IMR-90 (cell line): ENCODE measurements around the gene PLXNA1. TPM values are rescaled to one million over a fixed set of nuclear protein-coding genes. Genes with fewer than 3 reads are reported as not detected.

Experiments used
- ATAC-seq: fragments of 200-7000 bp; cut with Tn5 transposase; 2 replicates; pipeline ENCODE4 v1.9.1; 2020; ENCODE audit warnings: low read depth, mild to moderate bottlenecking, moderate library complexity
- BruUV-seq: library from RNA; stranded (reverse); fragments of 400-500 nt; replicated peaks from 2 replicates; lab custom pipeline; 2021; lab: Mats Ljungman, UMichigan
- CTCF ChIA-PET: fragments of 300-600 bp; formaldehyde crosslinking; extraction: SDS; loops from one replicate; lab custom pipeline; 2021; ENCODE audit warnings: antibody characterized with exemption; lab: Yijun Ruan, JAX
- POLR2A ChIA-PET: fragments of 300-600 bp; sonication (Branson Sonifier 250); formaldehyde crosslinking; loops from one replicate; lab custom pipeline; 2022; ENCODE audit warnings: antibody characterized with exemption; ENCODE audit not compliant: unreplicated experiment; lab: Charles Lee
- DNase-seq: peaks from one replicate; pipeline ENCODE4 v3.0.0; 2013
- H2AFZ ChIP-seq: replicated peaks from 2 replicates; pipeline ENCODE3; 2013; ENCODE audit warnings: low read length, mild to moderate bottlenecking; ENCODE audit not compliant: poor library complexity
- H2AK5ac ChIP-seq: 2 replicates; pipeline ENCODE4 v1.6.1; 2013; ENCODE audit warnings: low read depth, low read length, inconsistent platforms
- H2AK9ac ChIP-seq: replicated peaks from 2 replicates; pipeline ENCODE3; 2013; ENCODE audit warnings: mild to moderate bottlenecking, low read depth, low read length, moderate library complexity; ENCODE audit not compliant: poor library complexity
- H2BK120ac ChIP-seq: 2 replicates; pipeline ENCODE4 v1.6.1; 2013; ENCODE audit warnings: low read depth, low read length, inconsistent platforms
- H2BK15ac ChIP-seq: 3 replicates; pipeline ENCODE4 v1.6.1; 2013; ENCODE audit warnings: low read depth, low read length, inconsistent platforms
- H2BK20ac ChIP-seq: 2 replicates; pipeline ENCODE4 v1.6.1; 2013; ENCODE audit warnings: low read depth, mild to moderate bottlenecking, inconsistent platforms, low read length, moderate library complexity
- H2BK5ac ChIP-seq: 2 replicates; pipeline ENCODE4 v1.6.1; 2013; ENCODE audit warnings: mild to moderate bottlenecking, low read depth, low read length, inconsistent platforms; ENCODE audit not compliant: poor library complexity, severe bottlenecking
- H3K14ac ChIP-seq: replicated peaks from 2 replicates; pipeline ENCODE4 v1.6.1; 2013; ENCODE audit warnings: low read depth, low read length, inconsistent platforms
- H3K18ac ChIP-seq: 2 replicates; pipeline ENCODE4 v1.6.1; 2013; ENCODE audit warnings: low read depth, low read length, control low read depth
- H3K23ac ChIP-seq: 2 replicates; pipeline ENCODE4 v1.6.1; 2013; ENCODE audit warnings: low read depth, low read length, inconsistent platforms
- H3K27ac ChIP-seq: 2 replicates; pipeline ENCODE4 v1.5.1; 2013; ENCODE audit warnings: mild to moderate bottlenecking, control low read depth, low read length; ENCODE audit not compliant: insufficient read depth
- H3K27me3 ChIP-seq: 2 replicates; pipeline ENCODE4 v1.6.1; 2013; ENCODE audit warnings: low read length; ENCODE audit not compliant: control insufficient read depth, insufficient read depth
- H3K36me3 ChIP-seq: 2 replicates; pipeline ENCODE4 v1.6.1; 2013; ENCODE audit warnings: low read length, mixed read lengths; ENCODE audit not compliant: control insufficient read depth, insufficient read depth
- H3K4ac ChIP-seq: 2 replicates; pipeline ENCODE4 v1.6.1; 2013; ENCODE audit warnings: low read depth, low read length, inconsistent platforms
- H3K4me1 ChIP-seq: 2 replicates; pipeline ENCODE4 v1.6.1; 2013; ENCODE audit warnings: low read length, mixed read lengths; ENCODE audit not compliant: control insufficient read depth, insufficient read depth
- H3K4me2 ChIP-seq: 2 replicates; pipeline ENCODE4 v1.6.1; 2013; ENCODE audit warnings: low read depth, mild to moderate bottlenecking, control low read depth, low read length, moderate library complexity
- H3K4me3 ChIP-seq: 2 replicates; pipeline ENCODE4 v1.5.1; 2013; ENCODE audit warnings: low read depth, mild to moderate bottlenecking, control low read depth, low read length, moderate library complexity; ENCODE audit not compliant: insufficient read depth
- H3K56ac ChIP-seq: 2 replicates; pipeline ENCODE4 v1.6.1; 2013; ENCODE audit warnings: low read length, inconsistent platforms; ENCODE audit not compliant: insufficient read depth; ENCODE audit errors: extremely low read depth
- H3K79me1 ChIP-seq, 2 experiments: 2 replicates each; pipeline ENCODE4 v1.6.1; 2013; ENCODE audit warnings: low read length in 2 of 2, inconsistent platforms in 1 of 2, low read depth in 1 of 2
- H3K9ac ChIP-seq: 2 replicates; pipeline ENCODE4 v1.6.1; 2013; ENCODE audit warnings: low read depth, low read length, control low read depth
- H3K9me1 ChIP-seq: 2 replicates; pipeline ENCODE4 v1.6.1; 2013; ENCODE audit warnings: low read length, inconsistent platforms; ENCODE audit not compliant: insufficient read depth
- H3K9me3 ChIP-seq: 2 replicates; pipeline ENCODE4 v1.6.1; 2013; ENCODE audit warnings: low read length; ENCODE audit not compliant: control insufficient read depth, insufficient read depth
- H4K20me1 ChIP-seq: 2 replicates; pipeline ENCODE4 v1.6.1; 2013; ENCODE audit warnings: low read length, inconsistent platforms; ENCODE audit not compliant: insufficient read depth
- H4K5ac ChIP-seq: 2 replicates; pipeline ENCODE4 v1.6.1; 2013; ENCODE audit warnings: mild to moderate bottlenecking, low read depth, low read length, control low read depth
- H4K8ac ChIP-seq, 2 experiments: 2 replicates each; pipeline ENCODE4 v1.6.1; 2013; ENCODE audit warnings: low read depth in 2 of 2, low read length in 2 of 2, control low read depth in 1 of 2, inconsistent platforms in 1 of 2
- H4K91ac ChIP-seq: 2 replicates; pipeline ENCODE4 v1.6.1; 2013; ENCODE audit warnings: low read depth, low read length, inconsistent platforms; ENCODE audit not compliant: insufficient read depth
- BHLHE40 ChIP-seq: fragments of 150-350 bp; IDR thresholded peaks from 2 replicates; pipeline ENCODE4 v1.6.1; 2016; ENCODE audit warnings: mild to moderate bottlenecking, low read depth, low read length
- CEBPB ChIP-seq: IDR thresholded peaks from 2 replicates; pipeline ENCODE4 v1.6.1; 2012; ENCODE audit warnings: low read depth, low read length, improper control_type of control experiment
- CHD1 ChIP-seq: IDR thresholded peaks from 2 replicates; pipeline ENCODE4 v1.6.1; 2012; ENCODE audit warnings: low read depth, low read length, improper control_type of control experiment
- CTCF ChIP-seq: conservative IDR thresholded peaks from 2 replicates; pipeline ENCODE4 v1.5.1; 2012; ENCODE audit warnings: mild to moderate bottlenecking, low read depth, low read length, improper control_type of control experiment
- ELK1 ChIP-seq: fragments of 150-350 bp; IDR thresholded peaks from 2 replicates; pipeline ENCODE4 v1.6.1; 2016; ENCODE audit warnings: low read depth, mild to moderate bottlenecking, low read length, moderate library complexity, borderline replicate concordance
- FOS ChIP-seq: fragments of 150-350 bp; IDR thresholded peaks from 2 replicates; pipeline ENCODE4 v1.6.1; 2016; ENCODE audit warnings: low read depth, low read length
- MAFK ChIP-seq: IDR thresholded peaks from 2 replicates; pipeline ENCODE4 v1.6.1; 2012; ENCODE audit warnings: low read depth, low read length, improper control_type of control experiment
- MAZ ChIP-seq: IDR thresholded peaks from 2 replicates; pipeline ENCODE4 v1.6.1; 2012; ENCODE audit warnings: low read depth, mild to moderate bottlenecking, low read length, improper control_type of control experiment, moderate library complexity, borderline replicate concordance
- MXI1 ChIP-seq: IDR thresholded peaks from 2 replicates; pipeline ENCODE4 v1.6.1; 2012; ENCODE audit warnings: low read depth, mild to moderate bottlenecking, low read length, moderate library complexity, borderline replicate concordance
- NFE2L2 ChIP-seq: fragments of 150-350 bp; IDR thresholded peaks from 2 replicates; pipeline ENCODE4 v1.6.1; 2016; ENCODE audit warnings: low read depth, mild to moderate bottlenecking, low read length
- POLR2A ChIP-seq: IDR thresholded peaks from 2 replicates; pipeline ENCODE4 v1.6.1; 2012; ENCODE audit warnings: mild to moderate bottlenecking, low read depth, low read length
- RAD21 ChIP-seq: IDR thresholded peaks from 2 replicates; pipeline ENCODE4 v1.6.1; 2012; ENCODE audit warnings: low read length, improper control_type of control experiment
- RCOR1 ChIP-seq: IDR thresholded peaks from 2 replicates; pipeline ENCODE4 v1.6.1; 2012; ENCODE audit warnings: mild to moderate bottlenecking, low read length, improper control_type of control experiment; ENCODE audit not compliant: insufficient replicate concordance
- RFX5 ChIP-seq: IDR thresholded peaks from 2 replicates; pipeline ENCODE4 v1.8.0; 2012; ENCODE audit warnings: low read depth, mild to moderate bottlenecking, low read length, moderate library complexity
- SMC3 ChIP-seq: fragments of 150-350 bp; IDR thresholded peaks from 2 replicates; pipeline ENCODE4 v1.6.1; 2016; ENCODE audit warnings: low read depth, mild to moderate bottlenecking, antibody characterized with exemption, low read length, moderate library complexity
- WGBS, 2 experiments: methylation state at CpG; one replicate each; pipeline versions ENCODE4 v1.1.5 to v1.1.7; 2013; ENCODE audit warnings: missing lambda C conversion rate in 2 of 2; ENCODE audit not compliant: insufficient read length in 1 of 2; ENCODE audit errors: extremely low coverage in 2 of 2; 5-methylcytosine and 5-hydroxymethylcytosine counted together
- dilution Hi-C: fragments of 300-500 bp; cut with HindIII; formaldehyde crosslinking; loops from one replicate; pipeline ENCODE4 v1.14.3; 2018; ENCODE audit warnings: low sequenced_read_pairs; ENCODE audit not compliant: unreplicated experiment
- in situ Hi-C: fragments of 300-500 bp; cut with MboI; formaldehyde crosslinking; loops from 3 replicates; pipeline ENCODE4 v1.14.3; 2019; ENCODE audit warnings: low sequenced_read_pairs, inconsistent platforms, mixed read lengths
- intact Hi-C: fragments of 100-400 bp; cut with micrococcal nuclease; formaldehyde crosslinking; loops from 2 replicates; pipeline ENCODE4 v1.10.0; 2022
- polyA plus RNA-seq, 3 experiments: library from polyadenylated mRNA; depleted of rRNA; stranded (reverse); fragments of >200 nt; gene quantifications; 2 replicates each; pipeline ENCODE4 v1.2.3, GENCODE V29; 2012; ENCODE audit warnings: low replicate concordance in 1 of 3
- total RNA-seq: library from RNA; depleted of rRNA; stranded (reverse); fragments of >200 nt; gene quantifications from 2 replicates; pipeline ENCODE4 v1.2.3, GENCODE V29; 2012
- TF ChIP-seq, protein P1 (sequence below): fragments of 150-350 bp; IDR thresholded peaks from 2 replicates; pipeline ENCODE4 v1.6.1; 2017; ENCODE audit warnings: mild to moderate bottlenecking, antibody characterized with exemption, low read length, low read depth

The PLXNA1 gene
- total and polyA plus RNA-seq, 2 of the 4 experiments (the other 2 are of a cell fraction) = 13.6 to 49.4 TPM

DNA sequence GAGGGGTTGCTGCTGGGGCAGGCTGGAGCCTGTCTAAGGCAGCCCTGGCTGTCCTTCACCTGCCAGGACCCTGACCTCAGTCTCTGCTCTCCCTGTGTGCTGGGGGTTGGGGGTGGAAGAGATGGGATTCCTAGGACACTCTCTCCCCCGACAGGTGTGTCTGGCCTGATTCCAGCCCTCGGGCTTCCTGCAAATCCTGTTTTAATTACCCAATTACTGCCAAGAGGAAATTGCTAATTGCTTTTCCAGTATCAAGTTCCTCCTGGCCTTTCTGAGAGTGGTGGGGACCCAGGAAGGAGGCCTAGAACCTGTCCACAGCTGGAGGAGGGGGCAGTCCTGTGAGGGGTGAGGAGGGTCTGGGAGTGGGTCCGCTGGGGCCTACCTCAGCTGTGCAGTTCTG lies 15.8 kb downstream of the PLXNA1 start:
- in situ Hi-C loops (no loop called here), intact Hi-C loops (no loop called here), dilution Hi-C loops (no loop called here)
- Histone ChIP-seq H3K9me3 (no peaks in the 10 kb centered on the region), H3K9ac (no peak overlapping the region), H3K79me1 (peaks cover 36 to 72% of the 10 kb centered on the region in 2 experiments), H3K9me1 (peaks cover 26% of the 10 kb centered on the region), H3K4me3 (no peak overlapping the region), H3K4me2 (no peak overlapping the region), H3K27ac (no peak overlapping the region), H2BK20ac (no peak overlapping the region), H2BK15ac (no peak overlapping the region), H4K8ac (no peak overlapping the region), H2AK5ac (no peak overlapping the region), H2AK9ac (no peak overlapping the region), H2BK120ac (no peak overlapping the region), H2BK5ac (no peak overlapping the region), H4K20me1 (peaks cover 47% of the 10 kb centered on the region), H3K14ac (no peak overlapping the region), H3K4me1 (peaks cover 20% of the 10 kb centered on the region), H3K4ac (no peak overlapping the region), H2AFZ (no peak overlapping the region), H3K23ac (no peak overlapping the region), H4K5ac (no peak overlapping the region), H4K91ac (no peak overlapping the region), H3K36me3 (peaks cover 22% of the 10 kb centered on the region; the same call in 1 of the 2 replicates), H3K18ac (no peak overlapping the region), H3K27me3 (no peaks in the 10 kb centered on the region), H3K56ac (no peak overlapping the region)
- ATAC-seq (no peak), DNase-seq (no peak)
- CTCF ChIA-PET = no interaction called here
- no peak for TF ChIP-seq CEBPB
- TF ChIP-seq CHD1 = no peak
- no peak for TF ChIP-seq NFE2L2
- TF ChIP-seq MXI1 = no peak
- TF ChIP-seq SMC3 = no peak
- TF ChIP-seq FOS = no peak
- TF ChIP-seq, protein P1, sequence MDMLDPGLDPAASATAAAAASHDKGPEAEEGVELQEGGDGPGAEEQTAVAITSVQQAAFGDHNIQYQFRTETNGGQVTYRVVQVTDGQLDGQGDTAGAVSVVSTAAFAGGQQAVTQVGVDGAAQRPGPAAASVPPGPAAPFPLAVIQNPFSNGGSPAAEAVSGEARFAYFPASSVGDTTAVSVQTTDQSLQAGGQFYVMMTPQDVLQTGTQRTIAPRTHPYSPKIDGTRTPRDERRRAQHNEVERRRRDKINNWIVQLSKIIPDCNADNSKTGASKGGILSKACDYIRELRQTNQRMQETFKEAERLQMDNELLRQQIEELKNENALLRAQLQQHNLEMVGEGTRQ = no peak
- TF ChIP-seq POLR2A = no peak
- TF ChIP-seq RCOR1 = no peak
- no peak for TF ChIP-seq CTCF
- TF ChIP-seq BHLHE40 = no peak
- TF ChIP-seq RAD21 = no peak
- no peak for TF ChIP-seq ELK1
- no peak for TF ChIP-seq RFX5
- no peak for TF ChIP-seq MAFK
- no peak for TF ChIP-seq MAZ
- WGBS, 2 experiments = no CpG with 5 or more reads among the region's 3 CpGs
- POLR2A ChIA-PET = no interaction called here
- BruUV-seq = no TSS peak
